H9 (cell line): Measurements from ENCODE around the gene CAMTA1. TPM values are rescaled to one million over a fixed set of nuclear protein-coding genes. Genes with fewer than 3 reads are reported as not detected.

Experiments
- DNase-seq: peaks from one replicate; pipeline ENCODE4 v3.0.0-alpha.2; 2017
- H2AFZ ChIP-seq: one replicate; pipeline ENCODE4 v1.6.1; 2013; ENCODE audit warnings: mild to moderate bottlenecking, low read length, control low read depth, moderate library complexity
- H2AK5ac ChIP-seq: 2 replicates; pipeline ENCODE4 v1.6.1; 2013; ENCODE audit warnings: low read length, control low read depth, mixed read lengths; ENCODE audit not compliant: insufficient read length
- H2BK120ac ChIP-seq: one replicate; pipeline ENCODE4 v1.6.1; 2013; ENCODE audit warnings: low read depth, mild to moderate bottlenecking, low read length, control low read depth, inconsistent platforms; ENCODE audit not compliant: poor library complexity, severe bottlenecking
- H2BK12ac ChIP-seq: 2 replicates; pipeline ENCODE4 v1.6.1; 2013; ENCODE audit warnings: low read length, control low read depth, mixed read lengths, low read depth; ENCODE audit not compliant: insufficient read length
- H2BK15ac ChIP-seq: 2 replicates; pipeline ENCODE4 v1.6.1; 2013; ENCODE audit warnings: low read depth, low read length, control low read depth
- H2BK20ac ChIP-seq: one replicate; pipeline ENCODE4 v1.6.1; 2013; ENCODE audit warnings: low read depth, mild to moderate bottlenecking, low read length, control low read depth, inconsistent platforms; ENCODE audit not compliant: poor library complexity, severe bottlenecking
- H2BK5ac ChIP-seq: 2 replicates; pipeline ENCODE4 v1.6.1; 2013; ENCODE audit warnings: low read length, control low read depth, mixed read lengths; ENCODE audit not compliant: insufficient read length
- H3K14ac ChIP-seq: 2 replicates; pipeline ENCODE4 v1.6.1; 2013; ENCODE audit warnings: low read length, control low read depth; ENCODE audit not compliant: insufficient read depth
- H3K18ac ChIP-seq: 2 replicates; pipeline ENCODE4 v1.6.1; 2013; ENCODE audit warnings: low read depth, mild to moderate bottlenecking, mixed read lengths, low read length, control low read depth; ENCODE audit not compliant: insufficient read length
- H3K23ac ChIP-seq: 2 replicates; pipeline ENCODE4 v1.6.1; 2013; ENCODE audit warnings: low read length, control low read depth, mixed read lengths, low read depth; ENCODE audit not compliant: insufficient read length
- H3K23me2 ChIP-seq: 2 replicates; pipeline ENCODE4 v1.6.1; 2013; ENCODE audit warnings: low read depth, mild to moderate bottlenecking, mixed read lengths, low read length, control low read depth; ENCODE audit not compliant: insufficient read length, poor library complexity, severe bottlenecking
- H3K27ac ChIP-seq: 2 replicates; pipeline ENCODE4 v1.5.1; 2013; ENCODE audit warnings: low read length, control low read depth, mixed read lengths, low read depth; ENCODE audit not compliant: insufficient read length
- H3K27me3 ChIP-seq: 2 replicates; pipeline ENCODE4 v1.6.1; 2013; ENCODE audit warnings: low read length, control low read depth, inconsistent platforms; ENCODE audit not compliant: insufficient read depth
- H3K4ac ChIP-seq: 2 replicates; pipeline ENCODE4 v1.6.1; 2013; ENCODE audit warnings: low read depth, mild to moderate bottlenecking, control low read depth, inconsistent platforms, low read length, moderate library complexity
- H3K4me1 ChIP-seq: 2 replicates; pipeline ENCODE4 v1.6.1; 2013; ENCODE audit warnings: low read length, control low read depth, inconsistent platforms; ENCODE audit not compliant: insufficient read depth
- H3K4me2 ChIP-seq: 2 replicates; pipeline ENCODE4 v1.6.1; 2013; ENCODE audit warnings: low read length, control low read depth, mixed read lengths; ENCODE audit not compliant: insufficient read length, insufficient read depth
- H3K56ac ChIP-seq: 2 replicates; pipeline ENCODE4 v1.6.1; 2013; ENCODE audit warnings: low read depth, mild to moderate bottlenecking, mixed read lengths, low read length, control low read depth; ENCODE audit not compliant: insufficient read length
- H3K79me1 ChIP-seq: 2 replicates; pipeline ENCODE4 v1.6.1; 2013; ENCODE audit warnings: low read depth, mild to moderate bottlenecking, moderate library complexity, low read length, control low read depth, inconsistent platforms; ENCODE audit not compliant: insufficient read depth, poor library complexity, severe bottlenecking
- H3K79me2 ChIP-seq: 2 replicates; pipeline ENCODE4 v1.6.1; 2013; ENCODE audit warnings: low read length, control low read depth, inconsistent platforms; ENCODE audit not compliant: insufficient read depth
- H3K9ac ChIP-seq: 2 replicates; pipeline ENCODE4 v1.6.1; 2013; ENCODE audit warnings: low read length, control low read depth, mixed read lengths; ENCODE audit not compliant: insufficient read length; ENCODE audit errors: extremely low read depth
- H3K9me3 ChIP-seq: one replicate; pipeline ENCODE4 v1.6.1; 2013; ENCODE audit warnings: low read depth, low read length, inconsistent platforms; ENCODE audit not compliant: control insufficient read depth
- H3T11ph ChIP-seq: one replicate; pipeline ENCODE4 v1.6.1; 2013; ENCODE audit warnings: mild to moderate bottlenecking, low read length, control low read depth, inconsistent platforms
- H4K20me1 ChIP-seq: one replicate; pipeline ENCODE4 v1.6.1; 2013; ENCODE audit not compliant: control insufficient read depth, insufficient read length, insufficient read depth
- H4K5ac ChIP-seq: 2 replicates; pipeline ENCODE4 v1.6.1; 2013; ENCODE audit warnings: low read depth, mild to moderate bottlenecking, mixed read lengths, low read length, control low read depth; ENCODE audit not compliant: insufficient read length
- H4K8ac ChIP-seq: replicated peaks from 2 replicates; pipeline ENCODE4 v1.6.1; 2013; ENCODE audit warnings: low read length, control low read depth, mixed read lengths, low read depth; ENCODE audit not compliant: insufficient read length
- H4K91ac ChIP-seq: 2 replicates; pipeline ENCODE4 v1.6.1; 2013; ENCODE audit warnings: low read depth, mild to moderate bottlenecking, moderate library complexity, mixed read lengths, low read length, control low read depth; ENCODE audit not compliant: insufficient read length
- H3K27ac Mint-ChIP-seq, 3 experiments: 2 replicates in 2 of 3; 3 replicates in 1 of 3; pipeline ENCODE4 v1.8.0; 2020 to 2021; ENCODE audit warnings: mixed read lengths in 3 of 3, mild to moderate bottlenecking in 1 of 3, moderate library complexity in 1 of 3
- H3K27me3 Mint-ChIP-seq: 2 replicates; pipeline ENCODE4 v1.8.0; 2021; ENCODE audit warnings: low read depth, mild to moderate bottlenecking, moderate library complexity, mixed read lengths
- H3K36me3 Mint-ChIP-seq, 3 experiments: 2 replicates in 2 of 3; 3 replicates in 1 of 3; pipeline ENCODE4 v1.8.0; 2020 to 2021; ENCODE audit warnings: low read depth in 3 of 3, mixed read lengths in 3 of 3; ENCODE audit not compliant: insufficient read depth in 1 of 3
- H3K4me1 Mint-ChIP-seq, 2 experiments: 2 replicates each; pipeline ENCODE4 v1.8.0; 2020; ENCODE audit warnings: mixed read lengths in 2 of 2
- H3K4me3 Mint-ChIP-seq, 2 experiments: 2 replicates in 1 of 2; 3 replicates in 1 of 2; pipeline ENCODE4 v1.8.0; 2020 to 2021; ENCODE audit warnings: mild to moderate bottlenecking in 2 of 2, mixed read lengths in 2 of 2, moderate library complexity in 1 of 2
- H3K9me3 Mint-ChIP-seq, 2 experiments: 2 replicates in 1 of 2; 3 replicates in 1 of 2; pipeline ENCODE4 v1.8.0; 2020; ENCODE audit warnings: mild to moderate bottlenecking in 2 of 2, mixed read lengths in 2 of 2, moderate library complexity in 1 of 2
- WGBS: extraction: QIAGEN DNeasy Blood & Tissue Kit; methylation state at CpG from one replicate; pipeline ENCODE4 v1.1.7; 2013; ENCODE audit warnings: missing lambda C conversion rate, low lambda C conversion rate, mixed read lengths; ENCODE audit not compliant: insufficient read length; ENCODE audit errors: extremely low coverage; 5-methylcytosine and 5-hydroxymethylcytosine counted together
- total RNA-seq: library from RNA; stranded (reverse); gene quantifications from 2 replicates; pipeline ENCODE4 v1.2.1, GENCODE V29; 2021
- TF ChIP-seq, protein P1 (sequence below): fragments of 200-600 bp; sonication (generic); conservative IDR thresholded peaks from 3 replicates; pipeline ENCODE4 v1.8.0; 2021; ENCODE audit warnings: antibody characterized with exemption, mild to moderate bottlenecking

Gene CAMTA1
- total RNA-seq, 1 experiment from 2014 or later: 115 TPM

DNA sequence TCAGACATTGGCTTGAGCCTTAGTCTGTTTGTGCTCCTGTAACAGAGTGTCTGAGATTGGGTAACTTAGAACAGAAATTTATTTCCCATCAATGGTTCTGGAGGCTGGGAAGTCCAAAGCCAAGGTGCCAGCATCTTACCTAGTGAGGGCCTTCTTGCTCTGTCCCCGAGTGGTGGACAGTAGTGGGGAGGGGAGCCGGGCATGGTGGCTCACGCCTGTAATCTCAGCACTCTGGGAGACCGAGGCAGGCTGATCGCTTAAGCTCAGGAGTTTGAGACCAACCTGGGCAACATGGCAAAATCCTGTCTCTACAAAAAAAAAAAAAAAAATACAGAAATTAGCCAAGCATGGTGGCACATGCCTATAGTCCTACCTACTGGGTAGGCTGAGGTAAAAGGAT is 649.3 kb downstream of the CAMTA1 start:
- Histone ChIP-seq H3K27ac (no peak overlapping the region), H4K8ac (no peak overlapping the region), H2AFZ (no peak overlapping the region), H3K4me2 (no peak overlapping the region), H3K27me3 (no peaks in the 10 kb centered on the region), H3K23ac (no peak overlapping the region), H2BK5ac (no peak overlapping the region), H2BK120ac (no peak overlapping the region), H2BK15ac (no peak overlapping the region), H3K79me2 (no peaks in the 10 kb centered on the region), H3K23me2 (no peaks in the 10 kb centered on the region), H2BK20ac (no peak overlapping the region), H4K91ac (no peak overlapping the region), H4K5ac (no peak overlapping the region), H3K14ac (no peak overlapping the region), H3T11ph (no peak overlapping the region), H3K4me1 (no peaks in the 10 kb centered on the region), H4K20me1 (peaks cover 3% of the 10 kb centered on the region), H2AK5ac (no peak overlapping the region), H3K9ac (no peak overlapping the region), H2BK12ac (no peak overlapping the region), H3K18ac (no peak overlapping the region), H3K79me1 (no peaks in the 10 kb centered on the region), H3K4ac (no peak overlapping the region), H3K56ac (no peak overlapping the region), H3K9me3 (peaks cover 4% of the 10 kb centered on the region)
- Mint-ChIP-seq H3K9me3 (peaks cover 6 to 8% of the 10 kb centered on the region in 2 experiments), H3K27ac (no peak overlapping the region), H3K27me3 (no peaks in the 10 kb centered on the region; the same call in 1 of the 2 replicates), H3K4me1 (0 out of 4 replicates have a peak, but pooled peaks cover 0 to 4% of the 10 kb centered on the region in 2 experiments), H3K36me3 (peaks cover 0 to 6% (median 5%) of the 10 kb centered on the region in 3 experiments; a peak in 4 of 7 replicates), H3K4me3 (no peak overlapping the region)
- TF ChIP-seq, protein P1, sequence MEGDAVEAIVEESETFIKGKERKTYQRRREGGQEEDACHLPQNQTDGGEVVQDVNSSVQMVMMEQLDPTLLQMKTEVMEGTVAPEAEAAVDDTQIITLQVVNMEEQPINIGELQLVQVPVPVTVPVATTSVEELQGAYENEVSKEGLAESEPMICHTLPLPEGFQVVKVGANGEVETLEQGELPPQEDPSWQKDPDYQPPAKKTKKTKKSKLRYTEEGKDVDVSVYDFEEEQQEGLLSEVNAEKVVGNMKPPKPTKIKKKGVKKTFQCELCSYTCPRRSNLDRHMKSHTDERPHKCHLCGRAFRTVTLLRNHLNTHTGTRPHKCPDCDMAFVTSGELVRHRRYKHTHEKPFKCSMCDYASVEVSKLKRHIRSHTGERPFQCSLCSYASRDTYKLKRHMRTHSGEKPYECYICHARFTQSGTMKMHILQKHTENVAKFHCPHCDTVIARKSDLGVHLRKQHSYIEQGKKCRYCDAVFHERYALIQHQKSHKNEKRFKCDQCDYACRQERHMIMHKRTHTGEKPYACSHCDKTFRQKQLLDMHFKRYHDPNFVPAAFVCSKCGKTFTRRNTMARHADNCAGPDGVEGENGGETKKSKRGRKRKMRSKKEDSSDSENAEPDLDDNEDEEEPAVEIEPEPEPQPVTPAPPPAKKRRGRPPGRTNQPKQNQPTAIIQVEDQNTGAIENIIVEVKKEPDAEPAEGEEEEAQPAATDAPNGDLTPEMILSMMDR: no peak
- DNase-seq: no peak
- WGBS: no CpG with 5 or more reads among the region's 5 CpGs
